NCI-H2029 (cell line): ENCODE measurements around the gene PARD6G.
"Not testable (repeated sequence)": the region's sequence is repeated elsewhere in the genome, so short reads cannot be mapped to it uniquely, and the experiment has no call there.

Experiments
- DNase-seq: peaks from one replicate; lab custom pipeline; 2025; lab: John Stamatoyannopoulos, UW

Gene PARD6G

GRCh38 chr18:80241919-80242777 is 5.2 kb downstream of the PARD6G start:
- no peak for DNase-seq

- DNase-seq: no peak
Observed at GRCh38 chr18:80239830-80240229, 7.5 kb downstream of the PARD6G start.

GRCh38 chr18:80238651-80239260 is 8.6 kb downstream of the PARD6G start:
- DNase-seq: no peak

GRCh38 chr18:80237519-80237918 is 9.8 kb downstream of the PARD6G start:
- not testable (repeated sequence) for DNase-seq

- DNase-seq: no peak
Observed at GRCh38 chr18:80234398-80234797, 12.9 kb downstream of the PARD6G start.

- DNase-seq: no peak
Observed at GRCh38 chr18:80233899-80234298, 13.4 kb downstream of the PARD6G start.

- no peak for DNase-seq
Observed at GRCh38 chr18:80233201-80233835, 14.0 kb downstream of the PARD6G start.

GRCh38 chr18:80232710-80233109 is 14.6 kb downstream of the PARD6G start:
- DNase-seq: no peak

- DNase-seq: no peak
Observed at GRCh38 chr18:80232030-80232429, 15.3 kb downstream of the PARD6G start.

- no peak for DNase-seq
Observed at GRCh38 chr18:80231616-80232015, 15.7 kb downstream of the PARD6G start.

GRCh38 chr18:80231151-80231550 is 16.2 kb downstream of the PARD6G start:
- DNase-seq: no peak

GRCh38 chr18:80229766-80230745 is 17.3 kb downstream of the PARD6G start:
- DNase-seq: no peak

GRCh38 chr18:80229363-80229762 is 18.0 kb downstream of the PARD6G start:
- no peak for DNase-seq

- no peak for DNase-seq
Observed at GRCh38 chr18:80228051-80228848, 19.1 kb downstream of the PARD6G start.

GRCh38 chr18:80227472-80227871 is 19.8 kb downstream of the PARD6G start:
- no peak for DNase-seq

- DNase-seq: no peak
Observed at GRCh38 chr18:80225685-80226084, 21.6 kb downstream of the PARD6G start.

- DNase-seq: no peak
Observed at GRCh38 chr18:80223581-80224148, 23.6 kb downstream of the PARD6G start.

GRCh38 chr18:80219488-80219887 is 27.8 kb downstream of the PARD6G start:
- DNase-seq: not testable (repeated sequence)

- no peak for DNase-seq
Observed at GRCh38 chr18:80218341-80219227, 28.7 kb downstream of the PARD6G start.

GRCh38 chr18:80213182-80213581 is 34.1 kb downstream of the PARD6G start:
- DNase-seq: no peak
